Suprapubic skin (tissue), 3 donors: ENCODE measurements around the gene ART1.

Experiments used
- EP300 ChIP-seq: sonication (generic); formaldehyde crosslinking; IDR thresholded peaks from one replicate; pipeline ENCODE4 v1.6.1; 2017; ENCODE audit warnings: antibody characterized with exemption
- POLR2A ChIP-seq, 2 donors: fragments of 450-650 bp; IDR thresholded peaks; one replicate each; pipeline ENCODE4 v1.6.1; 2017; ENCODE audit warnings: antibody characterized with exemption in 2 of 2, mild to moderate bottlenecking in 2 of 2, moderate library complexity in 2 of 2
- TF ChIP-seq, protein P1 (sequence below), 2 donors: fragments of 200-600 bp in 1 of 2; fragments of 450-650 bp in 1 of 2; sonication (generic) in 1 of 2; IDR thresholded peaks; one replicate each; pipeline ENCODE4 v1.5.1; 2016 to 2019; ENCODE audit warnings: antibody characterized with exemption in 2 of 2, mild to moderate bottlenecking in 1 of 2, moderate library complexity in 1 of 2

GRCh38 chr11:3609416-3610265 lies 35.3 kb upstream of the ART1 start:
- TF ChIP-seq EP300, result no peak
- TF ChIP-seq, protein P1, sequence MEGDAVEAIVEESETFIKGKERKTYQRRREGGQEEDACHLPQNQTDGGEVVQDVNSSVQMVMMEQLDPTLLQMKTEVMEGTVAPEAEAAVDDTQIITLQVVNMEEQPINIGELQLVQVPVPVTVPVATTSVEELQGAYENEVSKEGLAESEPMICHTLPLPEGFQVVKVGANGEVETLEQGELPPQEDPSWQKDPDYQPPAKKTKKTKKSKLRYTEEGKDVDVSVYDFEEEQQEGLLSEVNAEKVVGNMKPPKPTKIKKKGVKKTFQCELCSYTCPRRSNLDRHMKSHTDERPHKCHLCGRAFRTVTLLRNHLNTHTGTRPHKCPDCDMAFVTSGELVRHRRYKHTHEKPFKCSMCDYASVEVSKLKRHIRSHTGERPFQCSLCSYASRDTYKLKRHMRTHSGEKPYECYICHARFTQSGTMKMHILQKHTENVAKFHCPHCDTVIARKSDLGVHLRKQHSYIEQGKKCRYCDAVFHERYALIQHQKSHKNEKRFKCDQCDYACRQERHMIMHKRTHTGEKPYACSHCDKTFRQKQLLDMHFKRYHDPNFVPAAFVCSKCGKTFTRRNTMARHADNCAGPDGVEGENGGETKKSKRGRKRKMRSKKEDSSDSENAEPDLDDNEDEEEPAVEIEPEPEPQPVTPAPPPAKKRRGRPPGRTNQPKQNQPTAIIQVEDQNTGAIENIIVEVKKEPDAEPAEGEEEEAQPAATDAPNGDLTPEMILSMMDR (IDR thresholded peaks at IDR 0.05), result peak; percentile 48 to 78
- no peak for TF ChIP-seq POLR2A (IDR thresholded peaks at IDR 0.05)
